NCI-H1092 treated with DMSO at 0.1 percent for 48 hours (cell line): ENCODE data around the gene MED12L.
A peak's percentile ranks its signal among the peaks of the same experiment; 100 is the strongest.

ENCODE experiments used
- DNase-seq: peaks from one replicate; lab custom pipeline; 2025; lab: John Stamatoyannopoulos, UW

Gene MED12L

GRCh38 chr3:151452368-151452767 is 366.9 kb downstream of the MED12L start:
- no peak for DNase-seq

GRCh38 chr3:151452841-151453240 is 367.4 kb downstream of the MED12L start:
- no peak for DNase-seq

DNA sequence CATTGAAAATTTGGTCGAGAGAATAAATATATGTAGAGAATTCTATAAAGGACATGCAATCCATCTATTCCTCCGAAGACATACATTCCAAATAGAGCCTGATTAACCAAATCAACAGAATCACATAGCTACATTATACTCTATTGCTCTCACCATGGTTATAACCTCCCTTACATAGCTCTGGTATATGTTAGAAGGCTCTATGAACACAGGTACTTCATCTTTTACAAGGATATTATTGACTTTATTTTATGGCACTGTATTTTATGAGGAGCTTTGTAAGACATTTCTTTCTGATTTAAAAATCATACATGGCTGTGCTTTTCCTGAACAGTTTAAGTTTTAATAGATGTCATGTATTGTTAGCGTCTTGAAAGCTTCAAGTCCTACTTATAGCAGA is 370.6 kb downstream of the MED12L start:
- no peak for DNase-seq

DNA sequence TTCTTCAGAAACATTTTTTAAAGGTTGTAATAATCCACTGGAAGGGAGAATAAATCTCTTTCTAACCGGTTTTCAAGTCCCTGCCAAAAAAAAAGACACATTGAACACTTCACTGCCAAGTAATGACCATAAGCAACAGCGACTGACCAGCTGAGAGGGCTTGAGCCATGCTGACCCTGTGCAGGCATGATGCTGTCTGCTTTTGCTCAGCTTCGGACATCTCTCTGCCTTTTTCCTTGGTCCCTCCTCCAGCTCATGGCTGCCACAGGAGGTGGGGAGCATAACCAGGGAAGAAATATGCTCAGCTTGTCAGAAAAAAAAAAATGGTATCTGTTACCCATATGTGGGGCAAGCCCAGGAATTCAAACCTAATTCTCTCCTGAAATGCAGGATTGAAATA is 373.9 kb downstream of the MED12L start:
- DNase-seq = no peak

- no peak for DNase-seq
Observed at GRCh38 chr3:151460228-151460627, 374.8 kb downstream of the MED12L start.

- no peak for DNase-seq
Observed at GRCh38 chr3:151460774-151461450, 375.4 kb downstream of the MED12L start, which contains the start of gene IGSF10. Gene IGSF10 (minus strand): TSS chr3:151461061. CDS start chr3:151458709, 2,352 bp downstream.

DNA sequence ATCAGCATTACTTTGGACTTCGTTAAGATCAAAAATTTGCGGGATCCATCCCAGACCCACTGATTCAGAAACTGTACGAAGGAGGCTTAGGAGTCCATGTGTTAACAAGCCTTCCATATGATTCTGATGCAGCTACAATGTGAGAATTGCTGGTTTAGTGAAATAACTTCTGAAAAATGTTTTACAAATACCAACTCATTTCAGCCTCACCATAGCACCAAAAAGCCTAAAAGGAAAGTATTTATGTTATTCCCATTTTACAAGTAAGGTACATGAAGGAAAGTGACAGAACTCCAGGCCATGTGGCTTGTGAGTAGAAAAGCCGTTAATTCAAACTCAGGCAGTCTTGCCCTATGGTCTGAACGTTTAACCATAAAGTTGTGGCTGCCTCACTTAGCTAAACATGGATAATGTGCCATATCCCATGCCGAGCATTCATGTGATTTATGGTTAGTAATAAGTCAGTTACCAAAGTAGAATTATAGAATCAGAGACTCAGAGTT is 376.9 kb downstream of the MED12L start:
- no peak for DNase-seq

DNA sequence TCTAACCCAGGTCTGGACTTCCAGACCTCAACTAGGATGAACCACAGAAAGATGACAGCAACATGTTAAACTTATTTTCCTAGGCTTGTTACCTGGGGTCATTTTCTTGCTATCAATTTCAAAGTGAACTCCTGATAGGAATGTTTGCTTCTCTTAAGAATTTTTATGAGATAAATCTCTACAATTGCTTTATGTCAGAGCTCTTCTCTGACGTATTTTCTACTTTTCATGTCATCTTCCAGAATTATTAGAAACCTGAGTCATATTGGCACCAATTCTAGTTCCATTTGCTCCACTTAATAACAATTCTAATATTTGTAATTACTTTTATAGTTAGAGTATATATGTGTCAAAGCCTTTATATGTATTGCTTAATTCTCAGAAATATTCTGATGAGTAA is 377.5 kb downstream of the MED12L start:
- no peak for DNase-seq

DNA sequence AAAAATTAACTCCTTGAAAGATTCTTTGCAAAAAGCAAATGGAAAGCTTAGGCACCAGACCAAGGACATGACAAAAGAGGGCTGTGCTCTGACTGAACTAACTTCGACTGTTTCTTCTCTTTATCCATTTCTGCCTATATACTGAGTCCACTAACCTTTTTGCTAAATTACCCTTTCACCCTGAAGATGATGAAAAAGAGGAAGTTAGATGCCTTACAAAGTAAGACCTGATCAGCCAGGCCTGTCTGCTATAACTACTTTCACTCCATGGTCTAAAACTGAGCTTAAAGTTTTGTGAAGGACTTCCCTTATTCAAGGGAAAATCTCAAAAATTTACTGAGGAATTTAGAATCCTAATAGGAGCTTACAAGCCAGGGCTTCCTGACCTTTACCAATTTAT is 381.6 kb downstream of the MED12L start:
- DNase-seq = no peak

GRCh38 chr3:151468284-151468917 is 382.9 kb downstream of the MED12L start:
- DNase-seq = peak; percentile 55

DNA sequence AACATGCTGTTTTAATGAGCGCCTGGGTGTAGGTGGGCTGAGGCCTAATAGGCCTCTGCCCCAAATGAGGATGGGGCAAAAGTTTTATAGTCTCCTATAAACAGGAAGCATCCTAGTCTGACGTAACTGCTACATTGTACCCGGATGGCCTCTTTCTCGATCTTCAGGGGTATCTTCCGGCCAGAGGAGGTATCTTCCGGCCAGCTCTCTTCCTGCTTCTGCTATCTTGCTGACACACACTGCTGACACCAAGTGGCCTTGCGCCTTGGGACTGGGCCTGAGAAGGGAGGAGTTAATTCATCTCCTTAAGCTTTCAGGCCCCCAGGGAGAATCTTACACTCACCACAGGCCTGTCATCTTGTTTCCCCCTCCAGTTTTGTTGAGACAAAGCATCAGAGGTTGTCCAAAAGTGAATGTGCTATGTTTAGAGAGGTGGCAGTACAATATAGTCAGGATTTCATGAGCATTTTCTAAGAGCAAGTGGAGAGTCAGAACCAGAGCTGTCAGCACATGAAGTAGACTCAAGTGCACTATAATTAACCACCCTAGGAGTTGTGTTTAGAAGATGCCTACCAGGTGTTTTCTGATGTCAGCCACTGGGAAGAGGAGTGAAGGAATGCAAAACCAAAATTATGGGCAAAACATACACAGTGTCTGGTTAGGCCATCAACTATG is 391.0 kb downstream of the MED12L start:
- no peak for DNase-seq

GRCh38 chr3:151477591-151478334 is 392.3 kb downstream of the MED12L start:
- no peak for DNase-seq

GRCh38 chr3:151478335-151478697 is 392.9 kb downstream of the MED12L start:
- no peak for DNase-seq

DNA sequence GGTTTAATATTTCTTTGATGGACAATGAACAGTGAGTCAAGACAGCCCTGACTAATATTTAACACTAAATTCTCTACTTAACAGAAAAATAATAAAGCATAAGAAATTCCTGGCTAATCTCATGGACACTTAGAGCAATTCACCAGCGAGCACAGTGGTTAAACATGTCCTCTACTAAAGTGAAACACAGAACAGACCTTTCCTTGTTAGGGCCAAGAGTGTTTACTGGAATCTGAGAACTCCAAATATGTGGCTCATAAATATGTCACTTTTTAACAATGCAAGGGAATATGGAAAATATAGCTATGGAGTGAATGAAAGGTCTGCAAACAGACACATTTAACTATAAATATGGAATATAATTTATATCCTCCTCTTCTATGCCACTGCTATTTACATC is 394.0 kb downstream of the MED12L start:
- DNase-seq = no peak

DNA sequence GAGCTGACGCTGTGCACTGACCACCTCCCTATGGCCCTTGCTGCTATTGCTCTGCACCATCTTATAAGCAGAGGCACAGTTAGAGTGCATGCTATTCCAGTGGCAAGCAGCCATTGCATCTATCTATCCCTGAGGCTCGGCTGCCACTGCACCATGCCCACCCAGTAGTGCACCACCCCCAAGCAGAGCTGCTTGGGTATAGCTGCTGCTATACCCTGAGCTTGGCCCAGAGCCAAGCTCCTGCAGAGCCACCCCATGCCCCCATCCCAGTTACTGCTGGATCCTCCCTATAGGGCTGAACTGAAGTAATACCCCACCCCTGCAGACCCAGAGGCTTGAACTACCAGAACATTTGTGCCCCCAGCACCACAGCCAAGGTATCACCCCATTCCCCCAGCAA is 395.0 kb downstream of the MED12L start:
- no peak for DNase-seq

DNA sequence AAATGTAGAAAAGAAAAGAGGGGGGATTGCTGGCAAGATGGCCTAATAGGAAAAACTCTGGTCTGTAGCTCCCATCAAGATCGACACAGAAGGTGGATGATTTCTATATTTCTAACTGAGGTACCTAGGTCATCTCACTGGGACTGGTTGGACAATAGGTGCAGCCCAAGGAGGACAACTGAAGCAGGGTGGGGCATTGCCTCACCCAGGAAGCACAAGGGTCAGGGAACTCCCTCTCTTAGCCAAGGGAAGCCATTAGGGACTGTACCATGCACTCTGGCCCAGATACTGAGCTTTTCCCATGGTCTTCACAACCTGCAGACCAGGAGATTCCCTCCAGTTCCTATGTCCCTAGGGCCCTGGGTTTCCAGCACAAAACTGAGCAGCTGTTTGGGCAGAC is 398.0 kb downstream of the MED12L start:
- no peak for DNase-seq

GRCh38 chr3:151483961-151484520 is 398.6 kb downstream of the MED12L start:
- DNase-seq = no peak
